ENCODE data around the gene PKLR. TPM values are rescaled to one million over a fixed set of nuclear protein-coding genes. Genes with fewer than 3 reads are reported as not detected.
A peak's percentile ranks its signal among the peaks of the same experiment; 100 is the strongest.

Gene PKLR
- total and polyA plus RNA-seq, 2 donors (not counting 1 experiment from before 2014, with no cell fraction given), result not detected

DNA sequence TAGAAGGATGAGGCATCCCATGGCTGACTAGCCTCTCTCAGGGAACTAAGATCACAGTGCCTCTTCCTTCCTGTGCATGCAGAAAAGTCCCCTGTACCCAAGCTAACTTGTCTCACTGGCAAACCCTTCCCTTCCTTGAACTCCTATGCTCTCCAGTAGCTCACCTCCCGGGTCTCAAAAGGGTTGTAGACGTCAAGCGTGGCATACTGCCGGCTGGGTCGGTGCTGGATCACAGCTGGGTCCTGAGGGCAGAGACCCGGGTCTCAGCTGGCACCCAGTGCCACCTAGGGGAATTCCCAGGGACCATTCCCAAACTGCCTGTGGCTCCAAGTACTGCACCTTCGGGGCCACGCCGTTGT, 39.8 kb downstream of the PKLR start:
- DNase-seq (no peak), ATAC-seq (ENCODE audit: low read depth) (peak; percentile 2)
- Histone ChIP-seq H4K20me1 (ENCODE audit: control insufficient read depth, insufficient read depth, low read length, poor library complexity, severe bottlenecking) (peaks cover 14% of the 10 kb centered on the region), H3K79me2 (ENCODE audit: control insufficient read depth, insufficient read depth, low read length) (peaks cover 19% of the 10 kb centered on the region), H3K9me3 (ENCODE audit: control extremely low read depth in 1 of 3, control insufficient read depth in 2 of 3, insufficient read depth in 1 of 3, low read length in 2 of 3) (no peaks in the 10 kb centered on the region), H3K36me3 (replicated peaks in 1 of 2; ENCODE audit: control extremely low read depth in 1 of 2, control insufficient read depth in 1 of 2, extremely low read depth in 1 of 2, insufficient read depth in 2 of 2, low read length in 1 of 2) (peaks cover 2 to 50% of the 10 kb centered on the region in 2 experiments), H3K4me1 (ENCODE audit: control insufficient read depth in 2 of 2, insufficient read depth in 2 of 2, low read length in 2 of 2) (peaks cover 14 to 25% of the 10 kb centered on the region in 2 donors), H3K4me3 (ENCODE audit: control extremely low read depth in 1 of 5, extremely low read depth in 1 of 5, insufficient read depth in 1 of 5, low read depth in 2 of 5, low read length in 4 of 5) (peak overlapping the region; percentile 62 to 96 (median 86)), H3K27ac (ENCODE audit: low read length in 2 of 2) (peak overlapping the region; percentile 50 to 73), H3K9ac (ENCODE audit: low read length) (peak overlapping the region; percentile 84), H3K27me3 (replicated peaks in 1 of 4; ENCODE audit: control extremely low read depth in 1 of 4, control insufficient read depth in 3 of 4, insufficient read depth in 4 of 4, low read length in 3 of 4) (no peaks in the 10 kb centered on the region), H3K4me2 (replicated peaks; ENCODE audit: low read depth, low read length, poor library complexity, severe bottlenecking) (peak overlapping the region; percentile 87), H2AFZ (ENCODE audit: insufficient read depth, low read depth, low read length, poor library complexity, severe bottlenecking) (peak overlapping the region; percentile 79)
- TF ChIP-seq, protein P1, sequence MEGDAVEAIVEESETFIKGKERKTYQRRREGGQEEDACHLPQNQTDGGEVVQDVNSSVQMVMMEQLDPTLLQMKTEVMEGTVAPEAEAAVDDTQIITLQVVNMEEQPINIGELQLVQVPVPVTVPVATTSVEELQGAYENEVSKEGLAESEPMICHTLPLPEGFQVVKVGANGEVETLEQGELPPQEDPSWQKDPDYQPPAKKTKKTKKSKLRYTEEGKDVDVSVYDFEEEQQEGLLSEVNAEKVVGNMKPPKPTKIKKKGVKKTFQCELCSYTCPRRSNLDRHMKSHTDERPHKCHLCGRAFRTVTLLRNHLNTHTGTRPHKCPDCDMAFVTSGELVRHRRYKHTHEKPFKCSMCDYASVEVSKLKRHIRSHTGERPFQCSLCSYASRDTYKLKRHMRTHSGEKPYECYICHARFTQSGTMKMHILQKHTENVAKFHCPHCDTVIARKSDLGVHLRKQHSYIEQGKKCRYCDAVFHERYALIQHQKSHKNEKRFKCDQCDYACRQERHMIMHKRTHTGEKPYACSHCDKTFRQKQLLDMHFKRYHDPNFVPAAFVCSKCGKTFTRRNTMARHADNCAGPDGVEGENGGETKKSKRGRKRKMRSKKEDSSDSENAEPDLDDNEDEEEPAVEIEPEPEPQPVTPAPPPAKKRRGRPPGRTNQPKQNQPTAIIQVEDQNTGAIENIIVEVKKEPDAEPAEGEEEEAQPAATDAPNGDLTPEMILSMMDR (IDR thresholded peaks at IDR 0.05), result no peak
- TF ChIP-seq EZH2 (IDR thresholded peaks at IDR 0.05; ENCODE audit: borderline replicate concordance, insufficient read depth, low read depth, low read length, poor library complexity, severe bottlenecking), result no peak
- Mint-ChIP-seq H3K27me3 (no peaks in the 10 kb centered on the region), H3K27ac (peak overlapping the region; percentile 91), H3K9me3 (ENCODE audit: insufficient read depth) (no peaks in the 10 kb centered on the region), H3K4me3 (peak overlapping the region; percentile 89), H3K4me1 (peaks cover 34% of the 10 kb centered on the region)
- ChIA-PET CTCF (interaction anchor here (1.0 to 4.3 kb wide), 9 partner anchors 11 to 68 kb away, joined by 3 to 71 read pairs (median 4); partner anchors contain the start of genes CLK2, FDPS, RUSC1 and THBS3), POLR2A (interaction anchor here (0.6 to 2.3 kb wide), 6 partner anchors 9 to 596 kb away, joined by 4 to 18 read pairs (median 6); partner anchors contain the start of genes CLK2 and GON4L)
- intact Hi-C loops (cut with micrococcal nuclease), result loop anchor here (5.0 kb wide), 1 partner anchor 301 kb away; the partner anchor contains the start of gene ASH1L
- 0% methylated on average over 9 of the region's 9 CpGs for WGBS (ENCODE audit: insufficient coverage)

DNA sequence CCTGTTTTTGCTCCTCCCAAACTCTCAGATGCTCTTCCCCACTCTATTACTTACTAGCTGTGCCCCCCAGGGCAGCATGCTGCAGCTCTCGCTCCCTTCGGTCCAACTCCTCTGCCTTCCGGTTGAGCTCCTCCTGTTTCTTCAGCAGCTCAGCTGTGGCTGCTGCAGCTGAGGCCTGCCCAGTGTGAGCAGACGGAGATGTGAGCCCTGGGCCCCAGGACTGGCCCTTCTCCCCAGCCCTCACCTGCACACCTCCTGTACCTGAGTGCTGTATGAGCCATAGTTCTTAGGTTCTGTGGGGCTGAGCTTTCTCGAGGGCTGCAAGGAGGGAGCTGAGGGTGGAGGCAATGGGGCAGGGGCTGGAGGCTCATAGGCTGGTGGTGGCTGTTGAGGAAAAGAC, 41.0 kb downstream of the PKLR start:
- no peak for TF ChIP-seq EZH2 (IDR thresholded peaks at IDR 0.05; ENCODE audit: borderline replicate concordance, insufficient read depth, low read depth, low read length, poor library complexity, severe bottlenecking)
- TF ChIP-seq, protein P1 (IDR thresholded peaks at IDR 0.05), result no peak
- Histone ChIP-seq H3K9me3 (ENCODE audit: control extremely low read depth in 1 of 3, control insufficient read depth in 2 of 3, insufficient read depth in 1 of 3, low read length in 2 of 3) (no peaks in the 10 kb centered on the region), H3K4me1 (ENCODE audit: control insufficient read depth in 2 of 2, insufficient read depth in 2 of 2, low read length in 2 of 2) (peaks cover 19 to 32% of the 10 kb centered on the region in 2 donors), H4K20me1 (ENCODE audit: control insufficient read depth, insufficient read depth, low read length, poor library complexity, severe bottlenecking) (peaks cover 14% of the 10 kb centered on the region), H3K36me3 (replicated peaks in 1 of 2; ENCODE audit: control extremely low read depth in 1 of 2, control insufficient read depth in 1 of 2, extremely low read depth in 1 of 2, insufficient read depth in 2 of 2, low read length in 1 of 2) (peaks cover 2 to 42% of the 10 kb centered on the region in 2 experiments), H2AFZ (ENCODE audit: insufficient read depth, low read depth, low read length, poor library complexity, severe bottlenecking) (no peak overlapping the region), H3K27me3 (replicated peaks in 1 of 4; ENCODE audit: control extremely low read depth in 1 of 4, control insufficient read depth in 3 of 4, insufficient read depth in 4 of 4, low read length in 3 of 4) (no peaks in the 10 kb centered on the region), H3K27ac (ENCODE audit: low read length in 2 of 2) (no peak overlapping the region), H3K4me2 (replicated peaks; ENCODE audit: low read depth, low read length, poor library complexity, severe bottlenecking) (no peak overlapping the region), H3K9ac (ENCODE audit: low read length) (no peak overlapping the region), H3K4me3 (ENCODE audit: control extremely low read depth in 1 of 5, extremely low read depth in 1 of 5, insufficient read depth in 1 of 5, low read depth in 2 of 5, low read length in 4 of 5) (no peak overlapping the region), H3K79me2 (ENCODE audit: control insufficient read depth, insufficient read depth, low read length) (peaks cover 19% of the 10 kb centered on the region)
- no peak for ATAC-seq (ENCODE audit: low read depth)
- 98% methylated on average over 4 of the region's 5 CpGs for WGBS (ENCODE audit: insufficient coverage)
- H3K9me3 Mint-ChIP-seq (ENCODE audit: insufficient read depth), result no peaks in the 10 kb centered on the region
- H3K27me3 Mint-ChIP-seq, result no peaks in the 10 kb centered on the region
- POLR2A ChIA-PET, result interaction anchor here (0.5 to 2.3 kb wide), 4 partner anchors 12 to 325 kb away, joined by 3 to 18 read pairs (median 4); partner anchors contain the start of gene CLK2
- no peak for DNase-seq
- peak overlapping the region; percentile 44 for H3K4me3 Mint-ChIP-seq
- CTCF ChIA-PET, result interaction anchor here (1.1 to 4.3 kb wide), 5 partner anchors 10 to 67 kb away, joined by 3 to 71 read pairs (median 5); no protein-coding TSS in a partner anchor
- H3K4me1 Mint-ChIP-seq, result peaks cover 42% of the 10 kb centered on the region
- H3K27ac Mint-ChIP-seq, result peak overlapping the region; percentile 20
- intact Hi-C loops (cut with micrococcal nuclease), result loop anchor here (5.0 kb wide), 1 partner anchor 302 kb away; the partner anchor contains the start of gene ASH1L

All from B cell (primary cell).